Keratinocyte (primary cell): Measurements from ENCODE around the gene SERGEF.

Experiments used
- EZH2 ChIP-seq: IDR thresholded peaks from one replicate; pipeline ENCODE4 v1.6.1; 2012; ENCODE audit warnings: inconsistent platforms, mild to moderate bottlenecking, low read length, moderate library complexity
- TF ChIP-seq, protein P1 (sequence below), 3 experiments: IDR thresholded peaks in 1 of 3; conservative IDR thresholded peaks in 1 of 3; optimal IDR thresholded peaks in 1 of 3; 2 replicates in 2 of 3; 3 replicates in 1 of 3; pipeline versions ENCODE3 to v1.5.1; 2011; ENCODE audit warnings: low read length in 3 of 3, mild to moderate bottlenecking in 3 of 3, moderate library complexity in 2 of 3, control low read depth in 1 of 3, inconsistent platforms in 1 of 3; ENCODE audit not compliant: insufficient read depth in 2 of 3; ENCODE audit errors: extremely low read depth in 1 of 3

- TF ChIP-seq, protein P1, sequence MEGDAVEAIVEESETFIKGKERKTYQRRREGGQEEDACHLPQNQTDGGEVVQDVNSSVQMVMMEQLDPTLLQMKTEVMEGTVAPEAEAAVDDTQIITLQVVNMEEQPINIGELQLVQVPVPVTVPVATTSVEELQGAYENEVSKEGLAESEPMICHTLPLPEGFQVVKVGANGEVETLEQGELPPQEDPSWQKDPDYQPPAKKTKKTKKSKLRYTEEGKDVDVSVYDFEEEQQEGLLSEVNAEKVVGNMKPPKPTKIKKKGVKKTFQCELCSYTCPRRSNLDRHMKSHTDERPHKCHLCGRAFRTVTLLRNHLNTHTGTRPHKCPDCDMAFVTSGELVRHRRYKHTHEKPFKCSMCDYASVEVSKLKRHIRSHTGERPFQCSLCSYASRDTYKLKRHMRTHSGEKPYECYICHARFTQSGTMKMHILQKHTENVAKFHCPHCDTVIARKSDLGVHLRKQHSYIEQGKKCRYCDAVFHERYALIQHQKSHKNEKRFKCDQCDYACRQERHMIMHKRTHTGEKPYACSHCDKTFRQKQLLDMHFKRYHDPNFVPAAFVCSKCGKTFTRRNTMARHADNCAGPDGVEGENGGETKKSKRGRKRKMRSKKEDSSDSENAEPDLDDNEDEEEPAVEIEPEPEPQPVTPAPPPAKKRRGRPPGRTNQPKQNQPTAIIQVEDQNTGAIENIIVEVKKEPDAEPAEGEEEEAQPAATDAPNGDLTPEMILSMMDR (optimal IDR thresholded peaks at IDR 0.05 in 1 of 3, IDR thresholded peaks at IDR 0.05 in 1 of 3, conservative IDR thresholded peaks at IDR 0.05 in 1 of 3; ENCODE audit: extremely low read depth in 1 of 3, insufficient read depth in 2 of 3, low read length in 3 of 3), result no peak
- no peak for TF ChIP-seq EZH2
Observed at GRCh38 chr11:17774232-17775034, 238.4 kb downstream of the SERGEF start.
